Effector memory CD4-positive, alpha-beta T cell (primary cell): ENCODE results near the gene RMND1.

ENCODE experiments used
- DNase-seq, 3 donors: peaks; one replicate each; pipeline ENCODE4 v3.0.0-alpha.2; 2020
- H3K27ac ChIP-seq: 2 replicates; pipeline ENCODE4 v1.7.0; 2013; ENCODE audit warnings: mild to moderate bottlenecking, low read length, moderate library complexity; ENCODE audit not compliant: insufficient read depth, poor library complexity, severe bottlenecking
- H3K27me3 ChIP-seq: replicated peaks from 2 replicates; pipeline ENCODE4 v1.7.0; 2013; ENCODE audit warnings: mild to moderate bottlenecking, low read length; ENCODE audit not compliant: insufficient read depth, control insufficient read depth, poor library complexity, severe bottlenecking
- H3K36me3 ChIP-seq: 2 replicates; pipeline ENCODE4 v1.7.0; 2013; ENCODE audit warnings: mild to moderate bottlenecking, low read length, moderate library complexity; ENCODE audit not compliant: control insufficient read depth, insufficient read depth
- H3K4me1 ChIP-seq: 2 replicates; pipeline ENCODE4 v1.7.0; 2013; ENCODE audit warnings: low read length, mild to moderate bottlenecking; ENCODE audit not compliant: control insufficient read depth, insufficient read depth, poor library complexity, severe bottlenecking
- H3K4me3 ChIP-seq: 2 replicates; pipeline ENCODE4 v1.7.0; 2013; ENCODE audit warnings: low read length, low read depth, mild to moderate bottlenecking; ENCODE audit not compliant: insufficient read depth, poor library complexity, severe bottlenecking
- H3K9me3 ChIP-seq: 2 replicates; pipeline ENCODE4 v1.7.0; 2013; ENCODE audit warnings: mild to moderate bottlenecking, low read length, moderate library complexity; ENCODE audit not compliant: control insufficient read depth

The RMND1 gene

DNA sequence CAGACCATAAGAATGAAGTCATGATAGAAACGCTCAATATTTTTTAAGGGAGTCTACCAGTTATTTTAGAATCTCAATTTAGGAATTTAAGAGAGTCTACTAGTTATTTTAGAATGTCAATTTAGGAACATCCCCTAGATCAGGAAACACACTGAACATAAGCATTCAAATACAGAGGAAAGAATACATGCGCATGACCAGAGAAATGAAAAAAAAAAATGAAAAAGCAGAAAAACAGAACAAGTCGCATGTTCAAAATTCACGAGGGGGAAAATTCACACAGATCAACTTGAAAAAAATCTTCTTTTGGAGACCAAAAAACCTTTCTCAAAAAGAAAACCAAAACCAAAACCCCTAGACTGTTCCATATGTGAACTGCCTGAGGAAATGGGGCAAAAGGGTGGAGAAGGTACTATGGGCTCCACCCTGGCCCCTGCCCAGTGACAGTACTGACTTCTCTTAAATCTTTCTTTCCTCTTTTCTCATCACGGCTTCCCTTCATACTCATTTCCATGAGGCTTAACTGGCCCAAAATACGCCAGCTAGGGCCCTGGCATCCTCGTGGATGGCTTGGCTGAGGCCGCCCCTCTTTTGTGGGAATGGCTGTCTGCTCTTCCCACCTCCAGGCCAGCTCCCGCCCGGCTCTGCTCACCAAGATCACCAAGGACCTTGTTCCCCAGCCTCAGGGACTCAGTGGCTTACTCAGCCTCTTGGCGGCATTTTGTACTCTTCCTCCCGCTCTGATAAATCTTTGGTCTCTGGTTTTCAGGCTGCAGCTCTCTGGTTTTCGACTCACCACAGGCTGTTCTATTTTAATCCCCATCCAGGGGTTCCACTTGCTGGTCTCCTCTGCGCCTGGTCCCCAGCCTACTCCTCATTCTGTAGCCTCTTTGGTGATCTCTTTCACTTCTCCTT, 71.7 kb downstream of the RMND1 start:
- H3K27ac ChIP-seq = peak overlapping the region; percentile 73
- DNase-seq = peak in 1 of 3 donors; percentile 12
- no peaks in the 10 kb centered on the region for H3K9me3 ChIP-seq
- no peaks in the 10 kb centered on the region for H3K36me3 ChIP-seq
- peak overlapping the region; percentile 42 for H3K4me3 ChIP-seq
- H3K4me1 ChIP-seq = peaks cover 19% of the 10 kb centered on the region
- H3K27me3 ChIP-seq = no peaks in the 10 kb centered on the region

DNA sequence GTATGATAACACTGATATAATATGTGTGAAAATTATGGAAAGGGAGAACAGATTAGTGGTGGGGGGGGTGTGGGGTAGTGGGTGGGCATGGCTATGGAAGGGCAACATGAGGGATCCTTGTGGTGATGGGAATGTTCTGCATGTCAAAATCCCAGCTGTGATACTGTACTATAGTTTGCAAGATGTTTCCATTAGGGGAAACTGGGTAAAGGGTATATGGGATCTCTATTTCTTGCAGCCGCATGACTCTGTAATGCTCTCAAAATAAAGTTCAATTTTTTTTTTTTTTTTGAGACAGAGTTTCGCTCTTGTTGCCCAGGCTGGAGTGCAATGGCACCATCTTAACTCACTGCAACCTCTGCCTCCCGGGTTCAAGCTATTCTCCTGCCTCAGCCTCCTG, 74.8 kb downstream of the RMND1 start:
- Histone ChIP-seq H3K27me3 (no peaks in the 10 kb centered on the region), H3K4me1 (peaks cover 42% of the 10 kb centered on the region), H3K36me3 (no peaks in the 10 kb centered on the region)

DNA sequence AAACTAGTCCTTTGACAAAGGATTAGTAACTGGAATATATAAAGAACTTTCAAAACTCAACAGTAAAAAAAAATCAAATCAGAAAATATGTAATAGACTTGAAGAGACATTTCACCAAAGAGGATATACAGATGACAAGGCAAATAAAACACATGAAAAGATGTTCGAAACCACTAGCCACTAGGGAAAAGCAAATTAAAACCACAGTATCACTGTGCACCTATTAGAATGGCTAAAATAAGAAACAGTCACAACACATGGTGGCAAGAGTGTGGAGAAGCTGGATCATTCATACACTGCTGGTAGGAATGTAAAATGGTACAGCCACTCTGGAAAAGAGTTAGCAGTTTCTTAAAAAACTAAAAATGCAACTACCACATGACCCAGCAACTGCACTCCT, 75.5 kb downstream of the RMND1 start:
- H3K9me3 ChIP-seq = no peaks in the 10 kb centered on the region
- H3K4me3 ChIP-seq = no peak overlapping the region
- H3K4me1 ChIP-seq = peaks cover 46% of the 10 kb centered on the region
- no peaks in the 10 kb centered on the region for H3K36me3 ChIP-seq
- H3K27ac ChIP-seq = no peak overlapping the region
- H3K27me3 ChIP-seq = no peaks in the 10 kb centered on the region
- DNase-seq = no peak

More for the DNA sequence above, 74.8 kb downstream of the RMND1 start:
- no peaks in the 10 kb centered on the region for H3K9me3 ChIP-seq
- no peak overlapping the region for H3K4me3 ChIP-seq
- no peak for DNase-seq
- no peak overlapping the region for H3K27ac ChIP-seq

DNA sequence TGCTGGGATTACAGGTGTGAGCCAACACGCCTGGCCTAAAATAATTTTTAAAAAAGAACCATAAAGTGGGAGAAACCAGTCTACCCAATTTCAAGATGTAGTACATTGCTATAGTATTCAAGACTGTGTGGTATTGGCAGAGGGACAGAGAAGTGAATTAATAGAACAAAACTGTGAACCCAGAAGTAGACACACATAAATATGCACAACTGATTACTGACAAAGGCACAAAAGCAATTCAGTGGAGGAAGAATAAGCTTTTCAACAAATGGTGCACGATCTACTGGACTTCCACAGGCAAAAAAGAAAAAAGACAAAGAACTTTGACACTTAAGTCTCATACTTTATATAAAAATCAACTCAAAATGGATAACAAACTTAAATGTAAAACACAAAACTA, 76.1 kb downstream of the RMND1 start:
- Histone ChIP-seq H3K9me3 (no peaks in the 10 kb centered on the region), H3K4me1 (peaks cover 43% of the 10 kb centered on the region), H3K27ac (no peak overlapping the region), H3K27me3 (no peaks in the 10 kb centered on the region), H3K4me3 (no peak overlapping the region), H3K36me3 (no peaks in the 10 kb centered on the region)
- DNase-seq = no peak

DNA sequence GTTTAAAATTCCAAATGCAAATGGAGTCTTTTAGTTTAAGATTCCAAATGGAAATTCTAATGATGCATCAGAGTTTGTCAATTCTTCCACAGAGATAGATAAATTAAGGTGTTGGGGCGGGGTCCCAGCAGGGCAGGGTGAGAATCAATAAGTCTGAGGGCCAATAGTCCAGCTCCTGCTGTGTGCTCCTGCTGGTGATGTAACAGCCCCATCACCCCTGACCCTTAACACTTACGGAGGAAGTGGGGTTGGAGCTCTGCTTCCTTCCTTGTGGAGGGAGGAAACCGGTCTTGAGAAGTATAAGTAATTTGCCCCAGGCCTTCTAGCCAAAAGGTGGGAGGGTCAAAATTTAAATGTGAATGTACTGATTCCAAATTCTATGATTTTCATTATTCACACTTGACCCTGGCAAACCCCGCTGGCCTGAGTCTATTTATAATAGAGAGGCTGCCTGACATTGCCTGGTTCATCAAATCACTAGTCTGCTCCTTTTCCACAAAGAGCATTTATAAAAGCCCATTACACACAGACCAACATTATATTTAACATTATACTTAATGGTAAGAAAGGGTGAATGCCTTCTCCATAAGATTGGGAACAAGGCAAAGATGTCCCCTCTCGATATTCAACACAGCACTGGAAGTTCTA, 77.8 kb downstream of the RMND1 start:
- peaks cover 36% of the 10 kb centered on the region for H3K4me1 ChIP-seq
- peak overlapping the region; percentile 52 for H3K27ac ChIP-seq
- H3K4me3 ChIP-seq = peak overlapping the region; percentile 24
- no peaks in the 10 kb centered on the region for H3K27me3 ChIP-seq
- DNase-seq = no peak
- H3K9me3 ChIP-seq = no peaks in the 10 kb centered on the region
- H3K36me3 ChIP-seq = peaks cover under 1% of the 10 kb centered on the region

DNA sequence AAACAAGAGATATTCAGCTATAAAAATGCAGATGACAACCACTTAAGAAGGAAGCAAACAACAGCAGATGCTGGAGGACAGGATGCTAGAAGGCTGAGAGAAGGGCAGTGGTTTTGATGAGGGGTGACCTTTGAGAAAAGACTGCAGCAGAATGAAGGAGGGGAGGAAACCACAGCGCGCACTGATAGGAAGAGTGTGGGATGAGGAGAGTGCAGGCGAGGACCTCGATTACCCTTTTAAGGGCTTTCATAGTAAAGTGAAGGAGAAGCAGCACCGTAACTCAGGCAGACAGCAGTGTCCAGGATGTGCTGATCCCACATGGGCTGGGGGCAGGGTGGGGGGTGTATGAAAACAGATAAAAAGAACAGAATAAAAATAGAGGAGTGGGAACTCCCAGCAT, 79.8 kb downstream of the RMND1 start:
- no peak for DNase-seq
- Histone ChIP-seq H3K27me3 (no peaks in the 10 kb centered on the region), H3K4me3 (no peak overlapping the region), H3K36me3 (peaks cover 8% of the 10 kb centered on the region), H3K9me3 (no peaks in the 10 kb centered on the region), H3K4me1 (peaks cover 36% of the 10 kb centered on the region), H3K27ac (no peak overlapping the region)

DNA sequence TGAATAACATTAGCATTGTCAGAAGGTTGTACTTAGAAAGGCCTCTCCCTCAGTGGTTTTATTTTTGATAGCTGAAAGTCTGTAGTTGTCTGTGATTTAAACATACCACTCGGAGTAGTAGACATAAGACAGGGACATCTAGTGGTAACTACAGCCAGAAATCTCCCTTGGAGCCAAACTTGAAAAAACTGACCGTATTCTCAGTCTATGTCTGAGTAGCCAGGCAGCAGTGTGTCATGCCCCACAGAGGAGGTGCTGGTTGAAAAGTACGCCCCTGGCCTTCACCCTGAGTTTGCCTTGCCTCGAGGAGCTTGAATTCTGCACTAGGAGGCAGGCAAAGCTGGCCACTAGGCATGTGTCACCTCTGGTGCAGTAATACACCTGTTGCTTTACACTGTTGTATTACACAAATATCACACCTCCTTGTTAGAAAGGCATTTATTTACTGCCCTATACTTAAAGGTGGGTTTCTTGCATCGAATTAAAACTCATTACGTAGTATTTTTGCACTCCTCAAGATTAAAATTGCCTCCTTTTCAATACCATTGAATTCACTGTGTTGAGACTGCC, 81.3 kb downstream of the RMND1 start:
- Histone ChIP-seq H3K27me3 (no peaks in the 10 kb centered on the region), H3K36me3 (peaks cover 20% of the 10 kb centered on the region), H3K4me1 (peaks cover 28% of the 10 kb centered on the region), H3K4me3 (no peak overlapping the region), H3K27ac (no peak overlapping the region), H3K9me3 (no peaks in the 10 kb centered on the region)
- no peak for DNase-seq

DNA sequence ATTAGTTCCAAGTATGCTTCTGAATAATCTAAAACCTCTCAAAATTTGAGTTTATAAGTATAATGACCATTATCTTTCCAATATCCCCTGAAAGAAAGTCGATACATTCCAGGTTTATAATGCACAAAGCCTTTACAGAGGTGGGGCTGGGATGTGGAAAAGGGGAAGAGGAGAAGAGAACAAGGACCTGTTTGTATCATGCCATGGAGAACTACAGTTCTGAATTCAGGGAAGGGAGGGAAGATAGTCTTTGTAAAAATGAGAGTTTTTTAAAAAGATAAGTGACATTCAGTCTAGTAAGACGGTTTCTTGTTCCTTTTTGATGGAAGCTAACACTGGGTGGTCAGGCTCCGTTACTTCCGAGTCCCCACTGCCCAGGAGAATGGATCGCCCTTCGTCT, 86.7 kb downstream of the RMND1 start:
- H3K27ac ChIP-seq = no peak overlapping the region
- no peak overlapping the region for H3K4me3 ChIP-seq
- H3K36me3 ChIP-seq = peaks cover 40% of the 10 kb centered on the region
- no peaks in the 10 kb centered on the region for H3K9me3 ChIP-seq
- no peak for DNase-seq
- no peaks in the 10 kb centered on the region for H3K4me1 ChIP-seq
- no peaks in the 10 kb centered on the region for H3K27me3 ChIP-seq

DNA sequence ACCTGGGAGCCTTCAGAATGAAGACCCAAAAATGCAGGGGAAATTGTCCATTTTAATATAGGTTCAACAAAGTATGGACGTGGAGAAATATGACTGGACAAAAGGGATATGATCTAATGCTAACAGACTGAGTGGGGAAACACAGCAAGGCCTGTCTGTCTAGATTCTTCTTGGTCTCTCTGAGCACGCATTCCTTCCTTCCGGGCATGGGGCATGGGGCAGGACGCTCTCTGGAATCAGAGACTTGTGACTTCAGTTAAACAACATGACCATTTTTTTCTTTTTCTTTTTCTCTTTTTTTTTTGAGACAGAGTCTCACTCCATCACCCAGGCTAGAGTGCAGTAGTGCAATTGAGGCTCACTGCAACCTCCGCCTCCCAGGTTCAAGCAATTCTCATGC, 92.4 kb downstream of the RMND1 start:
- no peak for DNase-seq
- no peak overlapping the region for H3K27ac ChIP-seq
- peaks cover 10% of the 10 kb centered on the region for H3K36me3 ChIP-seq
- no peaks in the 10 kb centered on the region for H3K9me3 ChIP-seq
- no peak overlapping the region for H3K4me3 ChIP-seq
- no peaks in the 10 kb centered on the region for H3K4me1 ChIP-seq
- H3K27me3 ChIP-seq = no peaks in the 10 kb centered on the region

DNA sequence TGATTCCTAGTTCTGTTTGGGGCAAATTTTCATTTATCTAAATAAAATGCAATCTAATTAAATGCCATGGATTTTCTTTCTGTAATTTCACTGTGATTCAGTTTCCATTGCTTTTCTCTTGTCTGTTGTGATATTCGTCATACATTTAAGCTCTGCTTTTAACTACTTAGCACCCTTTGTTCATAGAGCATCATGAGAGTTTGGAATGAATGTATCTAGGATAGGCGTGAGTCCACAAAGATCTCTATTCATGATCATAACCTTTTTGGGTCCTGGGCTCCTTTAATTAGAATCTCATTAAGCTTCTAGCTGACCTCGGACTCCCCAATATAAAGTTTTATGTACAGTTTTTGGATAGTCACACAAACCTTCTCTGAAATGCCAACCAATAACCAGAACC, 93.5 kb downstream of the RMND1 start:
- Histone ChIP-seq H3K36me3 (peaks cover 10% of the 10 kb centered on the region), H3K27me3 (no peaks in the 10 kb centered on the region), H3K9me3 (no peaks in the 10 kb centered on the region), H3K4me1 (no peaks in the 10 kb centered on the region), H3K27ac (no peak overlapping the region), H3K4me3 (no peak overlapping the region)
- DNase-seq = no peak
